Vagina (tissue), 2 donors: Measurements from ENCODE around the gene SLC41A2.
"Not testable (repeated sequence)": the region's sequence is repeated elsewhere in the genome, so short reads cannot be mapped to it uniquely, and the experiment has no call there.

Source experiments
- POLR2A ChIP-seq, 2 donors: fragments of 450-650 bp; IDR thresholded peaks; one replicate each; pipeline ENCODE4 v1.6.1; 2017; ENCODE audit warnings: antibody characterized with exemption in 2 of 2, mild to moderate bottlenecking in 2 of 2, moderate library complexity in 2 of 2
- POLR2AphosphoS5 ChIP-seq, 2 donors: sonication (generic); formaldehyde crosslinking; IDR thresholded peaks; one replicate each; pipeline ENCODE4 v1.9.0; 2017; ENCODE audit warnings: antibody characterized with exemption in 2 of 2, mild to moderate bottlenecking in 2 of 2, low read depth in 1 of 2; ENCODE audit not compliant: insufficient read depth in 1 of 2
- TF ChIP-seq, protein P1 (sequence below), 3 experiments: fragments of 450-650 bp in 2 of 3; fragments of 200-600 bp in 1 of 3; sonication (generic) in 1 of 3; IDR thresholded peaks; one replicate each; pipeline ENCODE4 v1.5.1; 2017 to 2019; ENCODE audit warnings: antibody characterized with exemption in 3 of 3, mild to moderate bottlenecking in 2 of 3, moderate library complexity in 2 of 3

DNA sequence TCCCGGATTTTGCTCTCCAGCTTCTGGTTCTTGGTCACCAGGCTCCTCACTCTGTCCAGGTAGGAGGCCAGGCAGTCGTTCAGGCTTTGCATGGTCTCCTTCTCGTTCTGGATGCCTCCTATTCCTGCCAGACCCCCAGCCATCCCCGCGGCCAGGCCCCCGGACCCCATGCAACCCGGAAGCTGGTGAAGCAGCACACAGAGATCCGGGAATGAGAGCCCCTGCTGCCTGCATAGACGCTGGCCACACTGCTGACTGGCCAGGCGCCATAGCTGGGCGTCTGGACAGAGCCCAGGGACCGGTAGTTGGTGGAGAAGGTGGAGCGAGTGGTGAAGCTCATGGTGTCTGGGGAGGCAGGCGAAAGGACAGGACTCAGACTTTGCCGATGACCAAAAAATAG lies 19.6 kb upstream of the SLC41A2 start:
- TF ChIP-seq POLR2A (IDR thresholded peaks at IDR 0.05); POLR2AphosphoS5 (IDR thresholded peaks at IDR 0.05; ENCODE audit: insufficient read depth in 1 of 2, low read depth in 1 of 2): not testable (repeated sequence)
- TF ChIP-seq, protein P1, sequence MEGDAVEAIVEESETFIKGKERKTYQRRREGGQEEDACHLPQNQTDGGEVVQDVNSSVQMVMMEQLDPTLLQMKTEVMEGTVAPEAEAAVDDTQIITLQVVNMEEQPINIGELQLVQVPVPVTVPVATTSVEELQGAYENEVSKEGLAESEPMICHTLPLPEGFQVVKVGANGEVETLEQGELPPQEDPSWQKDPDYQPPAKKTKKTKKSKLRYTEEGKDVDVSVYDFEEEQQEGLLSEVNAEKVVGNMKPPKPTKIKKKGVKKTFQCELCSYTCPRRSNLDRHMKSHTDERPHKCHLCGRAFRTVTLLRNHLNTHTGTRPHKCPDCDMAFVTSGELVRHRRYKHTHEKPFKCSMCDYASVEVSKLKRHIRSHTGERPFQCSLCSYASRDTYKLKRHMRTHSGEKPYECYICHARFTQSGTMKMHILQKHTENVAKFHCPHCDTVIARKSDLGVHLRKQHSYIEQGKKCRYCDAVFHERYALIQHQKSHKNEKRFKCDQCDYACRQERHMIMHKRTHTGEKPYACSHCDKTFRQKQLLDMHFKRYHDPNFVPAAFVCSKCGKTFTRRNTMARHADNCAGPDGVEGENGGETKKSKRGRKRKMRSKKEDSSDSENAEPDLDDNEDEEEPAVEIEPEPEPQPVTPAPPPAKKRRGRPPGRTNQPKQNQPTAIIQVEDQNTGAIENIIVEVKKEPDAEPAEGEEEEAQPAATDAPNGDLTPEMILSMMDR (IDR thresholded peaks at IDR 0.05), result not testable (repeated sequence)
